Umbilical cord (tissue), 1 donor: ENCODE data around the gene AIMP1. TPM values are rescaled to one million over a fixed set of nuclear protein-coding genes. Genes with fewer than 3 reads are reported as not detected.

Experiments
- total RNA-seq: library from RNA; depleted of rRNA; stranded (reverse); fragments of >200 nt; gene quantifications from one replicate; pipeline ENCODE4 v1.2.3, GENCODE V29; 2014; ENCODE audit warnings: low replicate concordance; ENCODE audit not compliant: insufficient read depth

The AIMP1 gene
- total RNA-seq, 1 donor from 2014 or later: 33.7 TPM

Other genes with a start within 250 kb of the AIMP1 start
- 123 TPM for gene TBCK, start 341 bp upstream of the AIMP1 start, total RNA-seq
- 3.4 TPM for gene GIMD1, start 52.2 kb downstream of the AIMP1 start, total RNA-seq